GM21723 (cell line): Measurements from ENCODE around the gene SPATA31D1.
"Not testable (repeated sequence)": the region's sequence is repeated elsewhere in the genome, so short reads cannot be mapped to it uniquely, and the experiment has no call there.

Experiments
- ATAC-seq: cut with Tn5 transposase; IDR thresholded peaks from one replicate; pipeline ENCODE4 v1.9.1; 2021; ENCODE audit warnings: mild to moderate bottlenecking, moderate library complexity; ENCODE audit not compliant: unreplicated experiment

Gene SPATA31D1

DNA sequence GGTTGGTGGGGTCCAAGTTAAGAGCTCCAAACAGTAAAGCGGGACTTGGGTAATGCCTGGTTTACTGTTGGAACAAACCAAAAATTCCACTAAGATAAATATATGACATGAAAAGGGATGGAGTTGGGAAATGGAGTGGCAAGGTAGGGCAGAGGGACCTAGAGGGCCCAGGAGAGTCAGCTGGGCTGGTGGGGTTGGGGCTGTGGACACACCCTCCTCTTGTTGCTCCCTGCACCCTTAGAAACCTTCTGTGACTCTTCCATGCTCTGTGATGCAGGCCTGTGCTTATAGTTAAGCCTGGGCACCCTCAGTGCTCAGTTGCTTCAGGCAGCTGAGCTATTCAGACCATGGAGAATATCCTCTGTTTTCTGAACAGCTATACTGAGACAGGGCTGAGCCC, at the start of gene SPATA31D1:
TSS of gene SPATA31D1 (plus strand) at position 301 of the 400 bp plus-strand sequence. CDS start at position 348, 47 bp downstream.
- not testable (repeated sequence) for ATAC-seq

DNA sequence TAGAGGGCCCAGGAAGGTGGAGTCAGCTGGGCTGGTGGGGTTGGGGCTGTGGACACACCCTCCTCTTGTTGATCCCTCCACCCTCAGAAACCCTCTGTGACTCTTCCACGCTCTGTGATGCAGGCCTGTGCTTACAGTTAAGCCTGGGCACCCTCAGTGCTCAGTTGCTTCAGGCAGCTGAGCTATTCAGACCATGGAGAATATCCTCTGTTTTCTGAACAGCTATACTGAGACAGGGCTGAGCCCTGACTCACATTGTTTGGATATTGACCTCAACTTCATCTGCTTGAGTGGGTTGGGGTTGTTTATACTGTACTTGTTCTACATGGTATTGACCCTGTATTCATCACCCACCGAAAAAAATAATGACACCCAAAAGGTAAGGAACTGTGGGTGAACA, 45.2 kb upstream of the SPATA31D1 start, which contains the start of gene SPATA31D3:
TSS of gene SPATA31D3 (plus strand) at position 108 of the 400 bp plus-strand sequence. CDS start at position 194, 86 bp downstream.
- ATAC-seq: not testable (repeated sequence)

DNA sequence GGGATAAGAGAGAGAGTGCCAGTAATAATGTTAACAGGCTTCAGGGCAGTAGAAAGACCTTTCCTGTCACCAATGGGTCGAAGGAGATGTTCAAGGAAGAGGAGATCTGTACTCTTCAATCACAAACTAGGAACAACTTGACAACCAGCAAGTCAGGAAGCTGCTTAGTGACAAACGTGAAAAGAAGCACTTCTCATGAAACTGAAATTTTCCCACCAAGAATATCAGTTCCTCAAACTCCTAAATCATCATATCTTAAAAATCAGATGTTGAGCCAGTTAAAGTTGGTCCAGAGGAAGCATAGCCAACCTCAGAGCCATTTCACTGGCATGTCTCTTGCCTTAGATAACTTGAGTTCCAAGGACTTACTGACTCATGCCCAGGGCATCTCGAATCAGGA, 39.9 kb upstream of the SPATA31D1 start:
- ATAC-seq: not testable (repeated sequence)

DNA sequence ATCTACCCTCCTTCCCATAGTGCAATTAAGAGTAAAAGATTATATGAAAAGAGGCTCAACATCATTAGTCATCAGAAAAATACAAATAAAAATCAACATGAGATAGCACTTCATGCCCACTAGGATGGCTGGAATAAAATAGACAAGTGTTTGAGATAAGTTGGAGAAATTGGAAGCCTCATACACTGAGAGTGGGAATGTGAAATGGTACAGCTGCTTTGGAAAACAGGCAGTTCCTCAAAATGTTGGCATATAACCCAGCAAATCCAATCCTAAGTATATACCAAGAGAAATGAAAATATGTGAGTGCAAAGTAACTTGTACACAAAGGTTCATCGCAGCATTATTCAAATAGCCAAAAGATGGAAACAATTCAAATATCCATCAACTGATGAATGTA, 35.5 kb upstream of the SPATA31D1 start:
- ATAC-seq: no peak

DNA sequence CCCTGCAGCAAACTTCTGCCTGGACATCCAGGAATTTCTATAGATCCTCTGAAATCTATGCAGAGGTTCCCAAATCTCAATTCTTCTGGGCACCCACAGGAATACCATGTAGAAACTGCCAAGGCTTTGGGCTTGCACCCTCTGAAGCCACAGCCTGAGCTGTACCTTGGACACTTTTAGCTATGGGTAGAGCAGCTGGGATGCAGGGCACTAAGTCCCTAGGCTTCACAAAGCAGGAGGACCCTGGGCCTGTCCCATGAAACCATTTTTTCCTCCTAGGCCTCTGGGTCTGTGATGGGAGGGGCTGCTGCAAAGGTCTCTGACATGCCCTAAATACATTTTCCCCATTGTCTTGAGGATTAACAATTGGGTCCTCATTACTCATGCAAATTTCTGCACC, 32.9 kb upstream of the SPATA31D1 start:
- ATAC-seq: no peak

DNA sequence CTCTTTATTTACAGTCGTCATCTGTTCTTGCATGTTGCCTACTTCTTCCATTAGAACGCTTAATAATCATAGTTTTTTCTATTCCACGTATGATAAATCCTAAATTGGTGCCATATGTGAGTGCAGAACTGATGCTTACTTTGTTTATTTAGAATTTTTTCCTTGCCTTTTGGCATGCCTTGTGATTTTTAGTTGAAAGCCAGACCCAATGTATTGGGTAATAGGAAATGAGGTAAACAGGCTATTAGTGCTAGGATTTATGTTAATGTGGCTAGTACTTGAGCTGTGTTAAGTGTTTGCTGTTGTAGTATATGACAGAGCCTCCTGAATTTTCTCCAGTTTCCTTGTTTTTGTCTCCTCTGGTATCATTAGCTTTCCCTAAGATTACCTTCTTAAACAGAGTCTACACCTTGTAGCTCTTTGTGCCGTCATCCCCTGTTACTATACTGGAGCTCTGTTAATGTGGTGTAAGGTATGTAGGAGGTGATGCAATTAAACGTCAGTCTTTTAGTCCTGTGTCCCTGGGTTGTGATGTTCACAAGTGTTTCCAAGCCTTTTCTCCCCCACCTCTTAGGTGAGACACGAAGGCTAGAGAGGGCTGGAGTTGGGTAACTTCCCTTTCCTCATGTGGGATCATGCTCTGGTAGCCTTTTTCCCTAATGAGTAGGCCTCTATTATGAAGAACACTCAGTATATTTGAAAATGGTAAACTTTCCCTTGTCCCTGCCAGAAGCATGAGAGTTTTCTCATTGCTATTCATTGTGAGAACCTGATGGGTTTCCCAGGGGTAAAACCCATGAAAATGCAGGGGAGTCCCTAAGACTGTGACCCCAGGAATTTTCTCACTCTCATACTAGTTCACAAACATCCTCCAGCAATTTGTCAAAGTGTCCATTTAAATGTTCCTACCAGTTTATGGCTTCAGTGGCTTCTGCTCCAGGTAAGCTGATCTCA, 24.1 kb upstream of the SPATA31D1 start:
- no peak for ATAC-seq

DNA sequence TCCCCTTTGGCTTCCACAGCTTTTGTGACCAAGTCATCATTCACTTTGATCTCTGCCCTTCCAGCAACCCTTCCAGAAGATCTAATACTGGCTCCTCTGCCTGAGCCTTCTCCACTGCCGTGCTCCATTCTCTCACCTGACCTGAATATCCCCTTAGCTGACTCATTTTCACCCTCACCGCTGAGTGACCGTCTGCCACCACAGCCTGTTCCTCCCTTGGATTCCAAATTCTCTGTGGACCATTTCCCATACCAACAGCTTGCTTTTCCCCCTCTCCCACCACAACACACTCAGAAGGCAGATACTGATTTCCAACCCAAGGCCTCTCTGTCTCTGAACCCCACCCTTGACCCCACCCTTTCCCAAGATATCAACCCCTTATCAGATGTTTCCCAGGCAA, 20.5 kb upstream of the SPATA31D1 start:
- ATAC-seq: no peak

DNA sequence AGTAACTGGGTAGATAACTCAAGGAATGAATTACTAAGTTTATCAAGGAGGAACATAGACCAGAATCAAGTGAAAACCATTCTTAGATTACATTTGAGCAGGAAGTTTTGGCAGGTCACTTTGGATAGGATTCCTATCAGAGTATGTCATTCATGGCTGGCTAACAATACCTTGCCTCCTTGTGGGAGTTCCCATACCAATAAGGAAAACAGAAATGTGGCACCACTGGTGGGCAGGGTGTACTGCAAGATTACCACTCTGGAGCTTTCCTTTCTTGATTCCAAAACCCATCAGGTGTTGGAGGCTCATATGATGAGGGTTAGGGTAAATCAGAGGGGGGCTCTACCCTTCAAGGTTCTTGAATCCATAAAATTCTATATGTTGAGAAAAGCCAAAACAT, 18.6 kb upstream of the SPATA31D1 start:
- ATAC-seq: no peak

DNA sequence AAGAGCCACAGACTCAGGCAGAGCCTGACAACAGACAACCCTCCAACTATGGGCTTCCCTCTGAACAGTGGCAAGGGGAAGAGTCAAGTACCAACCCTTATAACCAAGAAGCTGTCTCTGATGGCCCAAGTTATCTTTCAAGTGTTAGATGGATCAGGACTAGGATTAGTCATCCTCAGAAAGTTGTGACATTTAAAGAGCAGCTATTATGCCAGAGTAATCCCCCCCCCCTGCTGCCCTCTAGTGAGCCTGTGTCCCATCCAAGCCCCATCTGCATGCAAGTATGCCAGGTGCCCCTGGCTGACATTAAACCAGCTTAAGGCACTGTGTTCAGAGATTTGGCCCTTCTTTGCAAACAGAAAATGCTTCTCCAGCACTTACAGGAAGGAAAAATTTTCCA, 16.8 kb upstream of the SPATA31D1 start:
- no peak for ATAC-seq

DNA sequence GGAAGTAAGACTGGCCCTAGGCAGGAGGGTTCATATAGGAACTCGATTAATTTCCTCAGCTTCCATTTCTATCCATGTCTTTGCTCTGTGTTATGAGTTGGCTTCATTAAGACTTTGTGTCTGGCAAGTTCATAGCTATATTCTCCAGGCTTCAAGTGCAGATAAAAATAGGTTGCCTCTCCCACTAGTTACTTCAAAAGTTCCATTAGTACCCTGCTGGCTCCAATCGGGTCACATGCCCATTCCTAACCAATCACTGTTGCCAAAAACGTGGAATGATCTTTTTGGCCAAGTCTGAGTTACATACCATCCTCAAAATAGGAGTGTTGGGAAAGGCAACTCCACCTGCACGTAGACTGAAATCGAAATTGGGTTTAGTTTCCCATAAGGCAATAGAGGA, 13.8 kb upstream of the SPATA31D1 start:
- ATAC-seq: no peak

DNA sequence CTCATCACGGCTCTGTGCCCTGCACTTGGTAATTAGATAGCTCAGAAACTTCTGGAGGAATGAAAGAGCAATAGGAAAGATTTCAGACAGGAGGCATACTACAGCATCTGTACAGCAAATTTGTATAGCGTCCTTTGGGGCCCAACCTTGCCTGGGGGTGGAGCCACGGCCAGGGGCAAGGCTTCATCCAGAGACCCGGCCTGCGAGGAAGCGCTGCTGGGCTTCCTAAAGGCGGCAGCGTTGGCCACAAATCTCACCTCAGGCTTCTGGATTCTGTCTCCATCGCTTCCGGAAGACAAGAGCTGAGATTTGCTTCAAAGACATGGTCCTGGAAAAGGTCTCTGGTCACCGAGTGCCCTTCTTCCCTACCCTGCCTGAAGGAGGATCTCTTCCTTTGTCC, 12.2 kb upstream of the SPATA31D1 start:
- ATAC-seq: no peak

DNA sequence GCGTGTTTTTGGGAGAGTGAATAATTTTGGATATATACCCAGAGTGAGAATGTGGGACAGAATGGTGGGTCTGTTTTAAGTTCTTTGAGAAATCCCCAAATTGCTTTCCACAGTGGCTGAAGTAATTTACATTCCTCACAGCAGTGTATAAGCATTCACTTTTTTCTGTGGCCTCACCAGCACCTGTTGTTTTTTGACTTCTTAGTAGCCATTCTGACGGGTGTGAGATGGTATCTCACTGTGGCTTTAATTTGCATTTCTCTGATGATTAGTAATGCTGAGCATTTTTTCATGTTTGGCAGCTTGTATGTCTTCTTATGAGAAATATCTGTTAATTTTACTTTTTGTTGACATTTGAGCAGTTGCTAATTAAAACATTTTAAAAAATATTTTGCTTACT, 9.4 kb upstream of the SPATA31D1 start:
- ATAC-seq: peak; percentile 74

DNA sequence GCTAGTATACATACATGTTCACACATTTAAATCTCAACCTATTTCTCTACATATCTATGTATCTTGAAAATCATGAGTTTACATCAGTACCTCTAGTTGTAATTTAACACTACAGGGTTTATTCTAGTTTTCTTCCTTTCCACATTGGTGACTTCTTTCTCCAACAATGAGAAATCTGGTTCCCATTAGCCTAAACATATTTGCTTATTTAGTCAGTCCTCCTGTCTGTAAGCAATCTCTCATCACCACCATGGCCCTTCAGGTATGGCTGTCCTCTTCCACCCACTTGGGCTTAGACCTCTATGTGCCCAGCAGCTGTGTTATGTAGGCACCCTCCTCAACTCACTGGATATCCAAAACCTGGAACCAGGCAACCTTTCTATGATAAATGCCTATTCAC, 8.0 kb upstream of the SPATA31D1 start:
- ATAC-seq: no peak

DNA sequence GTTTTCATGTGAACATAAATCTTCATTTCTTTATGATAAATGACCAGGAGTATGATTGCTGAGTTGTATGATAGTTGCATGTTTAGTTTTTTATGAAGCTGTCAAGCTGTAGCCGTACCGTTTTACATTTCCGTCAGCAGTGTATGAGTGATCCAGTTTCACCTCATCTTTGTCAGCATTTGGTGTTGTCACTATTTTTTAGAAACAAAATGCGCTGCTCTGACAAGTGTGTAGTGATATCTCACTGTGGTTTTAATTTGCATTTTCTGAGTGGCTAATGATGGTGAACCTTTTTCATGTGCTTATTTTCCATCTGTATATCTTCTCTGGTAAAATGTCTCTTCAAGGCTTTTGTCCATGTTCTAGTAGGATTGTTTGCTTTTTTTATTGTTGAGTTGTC, 6.7 kb upstream of the SPATA31D1 start:
- ATAC-seq: no peak

DNA sequence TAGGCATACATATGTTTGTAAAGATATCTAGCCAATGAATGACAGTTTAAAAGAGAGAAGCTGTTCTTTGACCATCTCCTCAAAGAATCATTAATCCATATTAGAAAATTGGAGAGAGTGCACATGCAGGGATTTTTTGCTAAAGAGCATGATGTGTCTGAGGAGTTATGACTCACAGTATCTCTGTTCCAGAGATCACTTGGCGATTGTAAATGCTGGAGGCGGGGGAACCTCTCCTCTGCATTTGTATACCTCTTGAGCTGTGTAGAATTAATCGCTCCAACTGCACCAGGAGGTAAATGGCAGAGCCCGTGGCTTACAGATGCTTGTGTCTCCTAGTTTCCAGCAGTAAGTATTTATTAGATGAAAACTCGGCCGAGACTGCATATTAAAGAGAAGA, 3.6 kb upstream of the SPATA31D1 start:
- ATAC-seq: no peak

DNA sequence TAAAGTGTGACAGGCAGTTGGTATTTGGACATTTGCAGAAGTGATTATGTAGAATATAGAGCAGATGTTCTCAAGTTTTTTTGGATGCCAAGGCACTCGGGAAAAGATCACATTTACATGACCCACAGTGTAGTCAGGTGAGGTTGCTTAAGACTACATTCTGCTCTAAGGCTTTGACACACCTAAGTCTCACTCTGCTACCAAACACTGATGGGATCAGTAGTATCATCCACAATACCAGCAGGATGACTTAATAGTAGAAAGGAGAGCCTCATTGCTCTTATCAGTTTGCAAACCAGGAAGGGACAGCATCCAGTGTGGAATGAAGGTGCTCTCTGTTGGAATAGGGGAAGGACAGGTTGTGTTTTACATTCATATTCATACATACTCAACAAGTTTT, 2.5 kb upstream of the SPATA31D1 start:
- ATAC-seq: no peak

DNA sequence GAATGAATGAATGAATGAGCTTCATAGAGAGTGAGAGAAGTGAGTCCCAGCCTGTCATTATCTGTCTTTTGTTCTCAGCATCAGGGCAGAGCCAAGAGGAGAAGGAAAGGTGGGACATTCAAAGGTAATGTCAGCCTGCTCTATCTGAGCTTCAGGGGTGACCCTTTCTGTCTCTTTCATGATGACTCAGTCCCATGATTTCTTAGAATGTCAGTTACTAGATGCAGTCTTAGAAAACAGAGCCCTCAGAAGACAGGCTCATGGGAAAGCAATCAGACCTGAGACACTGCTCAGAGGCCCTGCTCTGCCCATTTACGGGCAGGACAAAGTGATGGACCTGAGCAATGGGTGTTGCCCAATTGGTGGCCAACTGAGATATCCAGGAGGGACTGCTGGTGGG, 1.1 kb downstream of the SPATA31D1 start:
- no peak for ATAC-seq

DNA sequence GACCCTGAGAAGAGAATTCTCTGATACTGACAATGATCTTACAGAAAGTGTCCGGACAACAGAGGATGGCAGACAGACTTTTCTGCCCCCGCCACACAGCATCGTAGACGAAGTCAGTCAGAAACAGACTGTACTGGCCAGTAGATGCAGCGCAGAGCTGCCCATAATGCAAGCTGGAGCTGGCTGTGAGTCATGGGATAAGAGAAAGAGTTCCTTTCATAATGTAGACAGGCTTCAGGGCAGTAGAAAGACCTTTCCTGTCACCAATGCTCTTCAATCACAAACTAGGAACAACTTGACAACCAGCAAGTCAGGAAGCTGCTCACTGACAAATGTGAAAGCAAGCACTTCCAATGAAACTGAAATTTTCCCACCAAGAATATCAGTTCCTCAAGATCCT, 5.1 kb downstream of the SPATA31D1 start:
- ATAC-seq: no peak

DNA sequence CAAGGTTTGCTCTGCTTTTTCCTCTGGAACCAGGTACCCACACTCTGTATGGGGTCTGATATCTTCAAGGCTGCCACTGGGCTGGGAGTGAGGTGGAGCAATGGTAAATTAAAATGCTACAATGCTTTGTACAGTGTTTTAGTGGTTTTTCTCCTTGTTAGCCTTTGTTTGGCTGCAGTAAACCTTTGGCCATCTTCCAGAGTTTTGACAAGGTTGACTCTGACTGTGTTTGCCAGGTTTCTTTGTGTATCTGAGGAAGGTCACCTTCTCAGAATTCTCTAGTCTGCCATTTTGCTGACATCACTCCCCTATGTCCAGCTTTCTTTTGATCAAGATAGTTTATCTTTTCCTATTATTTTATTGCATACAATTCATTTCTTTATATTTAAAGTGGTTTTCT, 11.2 kb downstream of the SPATA31D1 start:
- ATAC-seq: no peak

DNA sequence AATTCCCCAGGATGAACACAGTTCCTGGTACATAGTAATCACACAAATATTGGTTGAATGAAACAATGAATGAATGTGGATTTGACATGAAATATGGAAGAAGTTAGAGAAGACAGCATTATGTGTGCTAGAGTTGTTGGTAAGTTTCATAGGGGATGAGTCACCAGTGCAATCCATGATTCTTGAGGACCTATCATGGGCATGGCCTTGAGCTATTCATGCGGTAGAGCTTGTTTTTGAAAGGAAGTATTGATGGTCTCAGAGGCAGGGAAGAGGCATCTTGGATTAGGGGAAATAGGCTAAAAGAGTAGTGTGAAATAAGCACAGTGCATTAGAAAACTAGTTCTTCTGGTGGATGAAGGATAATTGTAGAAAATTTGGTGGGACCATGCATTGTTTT, 22.1 kb downstream of the SPATA31D1 start:
- no peak for ATAC-seq

DNA sequence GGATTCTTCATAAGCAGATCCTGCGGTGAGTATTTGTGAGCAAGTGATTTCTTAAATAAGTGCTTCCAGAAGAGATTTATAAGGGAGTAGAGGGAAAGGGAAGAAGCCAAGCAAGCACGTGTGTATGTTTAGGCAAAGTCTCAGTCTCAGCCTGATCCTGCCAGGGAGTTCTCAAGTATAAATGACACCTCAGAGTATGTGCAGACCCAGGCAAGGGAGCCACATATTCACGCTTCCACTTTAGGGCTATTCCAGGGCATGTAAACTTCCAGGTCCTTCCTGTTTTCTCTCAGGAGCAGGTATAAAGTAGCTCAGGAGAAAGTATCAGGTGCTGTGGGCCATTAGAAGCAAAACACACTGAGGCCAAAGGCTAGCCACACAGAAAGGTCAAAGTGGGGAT, 22.6 kb downstream of the SPATA31D1 start:
- no peak for ATAC-seq

DNA sequence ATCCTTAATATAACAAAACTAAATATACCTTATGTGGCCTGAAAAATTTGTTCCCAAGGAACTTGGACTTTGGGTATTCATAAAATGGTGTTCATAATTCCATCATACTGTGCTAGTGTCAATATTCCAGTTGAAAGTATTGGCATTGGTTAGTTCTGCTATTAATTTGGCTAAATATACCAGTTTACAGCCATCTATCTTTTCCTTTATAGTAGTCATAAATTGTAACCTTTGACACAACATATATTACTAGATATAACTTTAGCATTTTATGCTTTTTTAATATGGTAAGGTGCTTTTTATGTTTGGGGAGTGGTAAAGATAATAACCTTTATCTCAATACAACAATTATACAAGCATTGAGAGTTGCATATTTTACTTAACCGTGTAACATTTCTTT, 23.7 kb downstream of the SPATA31D1 start:
- ATAC-seq: no peak

DNA sequence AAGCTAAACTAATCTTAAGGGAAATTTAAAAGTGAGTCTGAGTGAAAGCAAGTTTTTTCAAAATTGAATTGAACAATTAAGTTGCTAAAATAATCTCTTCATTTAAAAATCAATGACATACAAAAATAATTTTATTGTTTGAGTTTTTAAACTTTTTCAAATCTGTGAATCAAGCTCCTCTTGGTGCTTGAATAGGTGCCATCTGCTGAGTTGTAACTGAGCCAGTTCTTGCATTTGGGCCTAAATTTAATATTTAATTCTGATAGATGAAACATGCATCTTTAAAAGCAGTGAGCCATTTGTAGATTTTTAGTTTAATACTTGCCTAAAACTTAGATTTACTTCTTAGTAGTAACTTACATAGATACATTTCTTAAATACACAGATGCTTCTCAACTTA, 31.8 kb downstream of the SPATA31D1 start:
- ATAC-seq: no peak
